ENCODE measurements around the gene SLC38A2. TPM values are rescaled to one million over a fixed set of nuclear protein-coding genes. Genes with fewer than 3 reads are reported as not detected.

Gene SLC38A2
- total RNA-seq, 1 experiment from 2014 or later: 341 TPM

DNA sequence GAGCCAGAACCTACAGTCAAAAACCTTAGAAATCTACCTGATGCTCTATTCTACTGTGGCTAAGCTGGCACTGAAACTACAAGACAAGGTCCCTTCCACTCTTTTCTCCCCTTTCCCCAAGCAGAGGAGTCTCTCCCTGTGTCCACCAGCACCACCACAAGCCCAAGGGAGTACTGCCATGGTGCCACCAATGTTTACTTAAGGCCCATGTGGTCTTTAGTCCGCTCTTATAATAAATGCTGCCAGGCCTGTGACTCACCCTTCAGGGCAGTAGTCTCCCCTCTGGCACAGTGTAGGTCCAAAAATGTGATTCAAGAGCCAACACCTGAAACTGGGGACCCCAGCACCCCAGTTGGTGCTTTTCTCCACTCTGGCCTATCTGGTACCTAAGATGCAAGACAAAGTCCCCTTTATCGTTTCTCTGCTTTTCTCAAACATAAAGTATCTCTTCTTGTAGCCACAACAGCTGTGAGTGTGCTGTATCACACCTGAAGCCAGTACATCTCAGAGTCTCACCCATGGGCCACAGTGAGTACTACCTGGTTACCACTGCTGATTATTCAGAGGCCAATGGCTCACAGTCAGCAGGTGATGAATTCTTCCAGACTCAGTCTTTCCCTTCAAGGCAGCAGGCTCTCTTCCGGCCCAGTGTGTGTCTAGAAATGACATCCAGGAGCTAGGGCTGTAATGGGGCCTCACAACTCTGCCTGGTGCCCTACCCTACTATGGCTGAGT is 29.3 kb downstream of the SLC38A2 start:
- no peaks in the 10 kb centered on the region for H3K9me3 ChIP-seq (ENCODE audit: control insufficient read depth, insufficient read depth, low read depth, low read length)
- no peaks in the 10 kb centered on the region for H3K36me3 ChIP-seq (ENCODE audit: control insufficient read depth, insufficient read depth, low read length)
- DNase-seq (ENCODE audit: low read depth, low spot score): no peak
- no peak overlapping the region for H3K4me3 ChIP-seq (ENCODE audit: low read depth in 2 of 2, low read length in 2 of 2)
- ChIA-PET POLR2A (no interaction called here), CTCF (interaction anchor here (0.6 to 0.8 kb wide), 2 partner anchors 15 to 184 kb away, joined by 4 read pairs; no protein-coding TSS in a partner anchor)
- peaks cover 2% of the 10 kb centered on the region; the same call in 1 of the 2 replicates for H3K4me1 ChIP-seq (ENCODE audit: control insufficient read depth, insufficient read depth, low read length)
- peak; percentile 45; the same call in 1 of the 2 replicates for ATAC-seq
- in situ Hi-C loops (cut with HindIII; ENCODE audit: low pct_unique_long_range_greater_than_20kb, low sequenced_read_pairs): no loop called here
- no peaks in the 10 kb centered on the region for H3K27me3 ChIP-seq (ENCODE audit: control insufficient read depth, insufficient read depth, low read length)
- H3K27ac ChIP-seq (ENCODE audit: low read length): peak overlapping the region; percentile 30
- intact Hi-C loops (cut with micrococcal nuclease; ENCODE audit: unreplicated experiment): loop anchor here (10.0 kb wide), 1 partner anchor 592 kb away; no protein-coding TSS in a partner anchor
- TF ChIP-seq, protein P1, sequence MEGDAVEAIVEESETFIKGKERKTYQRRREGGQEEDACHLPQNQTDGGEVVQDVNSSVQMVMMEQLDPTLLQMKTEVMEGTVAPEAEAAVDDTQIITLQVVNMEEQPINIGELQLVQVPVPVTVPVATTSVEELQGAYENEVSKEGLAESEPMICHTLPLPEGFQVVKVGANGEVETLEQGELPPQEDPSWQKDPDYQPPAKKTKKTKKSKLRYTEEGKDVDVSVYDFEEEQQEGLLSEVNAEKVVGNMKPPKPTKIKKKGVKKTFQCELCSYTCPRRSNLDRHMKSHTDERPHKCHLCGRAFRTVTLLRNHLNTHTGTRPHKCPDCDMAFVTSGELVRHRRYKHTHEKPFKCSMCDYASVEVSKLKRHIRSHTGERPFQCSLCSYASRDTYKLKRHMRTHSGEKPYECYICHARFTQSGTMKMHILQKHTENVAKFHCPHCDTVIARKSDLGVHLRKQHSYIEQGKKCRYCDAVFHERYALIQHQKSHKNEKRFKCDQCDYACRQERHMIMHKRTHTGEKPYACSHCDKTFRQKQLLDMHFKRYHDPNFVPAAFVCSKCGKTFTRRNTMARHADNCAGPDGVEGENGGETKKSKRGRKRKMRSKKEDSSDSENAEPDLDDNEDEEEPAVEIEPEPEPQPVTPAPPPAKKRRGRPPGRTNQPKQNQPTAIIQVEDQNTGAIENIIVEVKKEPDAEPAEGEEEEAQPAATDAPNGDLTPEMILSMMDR (IDR thresholded peaks at IDR 0.05): no peak
- TF ChIP-seq POLR2AphosphoS5 (IDR thresholded peaks at IDR 0.05; ENCODE audit: low read depth, low read length): no peak
- no peak for TF ChIP-seq SIN3A (IDR thresholded peaks at IDR 0.05; ENCODE audit: borderline replicate concordance, insufficient read depth, low read depth, low read length)
- TF ChIP-seq, protein P2, sequence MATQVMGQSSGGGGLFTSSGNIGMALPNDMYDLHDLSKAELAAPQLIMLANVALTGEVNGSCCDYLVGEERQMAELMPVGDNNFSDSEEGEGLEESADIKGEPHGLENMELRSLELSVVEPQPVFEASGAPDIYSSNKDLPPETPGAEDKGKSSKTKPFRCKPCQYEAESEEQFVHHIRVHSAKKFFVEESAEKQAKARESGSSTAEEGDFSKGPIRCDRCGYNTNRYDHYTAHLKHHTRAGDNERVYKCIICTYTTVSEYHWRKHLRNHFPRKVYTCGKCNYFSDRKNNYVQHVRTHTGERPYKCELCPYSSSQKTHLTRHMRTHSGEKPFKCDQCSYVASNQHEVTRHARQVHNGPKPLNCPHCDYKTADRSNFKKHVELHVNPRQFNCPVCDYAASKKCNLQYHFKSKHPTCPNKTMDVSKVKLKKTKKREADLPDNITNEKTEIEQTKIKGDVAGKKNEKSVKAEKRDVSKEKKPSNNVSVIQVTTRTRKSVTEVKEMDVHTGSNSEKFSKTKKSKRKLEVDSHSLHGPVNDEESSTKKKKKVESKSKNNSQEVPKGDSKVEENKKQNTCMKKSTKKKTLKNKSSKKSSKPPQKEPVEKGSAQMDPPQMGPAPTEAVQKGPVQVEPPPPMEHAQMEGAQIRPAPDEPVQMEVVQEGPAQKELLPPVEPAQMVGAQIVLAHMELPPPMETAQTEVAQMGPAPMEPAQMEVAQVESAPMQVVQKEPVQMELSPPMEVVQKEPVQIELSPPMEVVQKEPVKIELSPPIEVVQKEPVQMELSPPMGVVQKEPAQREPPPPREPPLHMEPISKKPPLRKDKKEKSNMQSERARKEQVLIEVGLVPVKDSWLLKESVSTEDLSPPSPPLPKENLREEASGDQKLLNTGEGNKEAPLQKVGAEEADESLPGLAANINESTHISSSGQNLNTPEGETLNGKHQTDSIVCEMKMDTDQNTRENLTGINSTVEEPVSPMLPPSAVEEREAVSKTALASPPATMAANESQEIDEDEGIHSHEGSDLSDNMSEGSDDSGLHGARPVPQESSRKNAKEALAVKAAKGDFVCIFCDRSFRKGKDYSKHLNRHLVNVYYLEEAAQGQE (IDR thresholded peaks at IDR 0.05; ENCODE audit: insufficient read depth in 1 of 2, low read depth in 2 of 2, low read length in 1 of 2): no peak
- no peak for TF ChIP-seq TCF7L2 (IDR thresholded peaks at IDR 0.05; ENCODE audit: low read depth, low read length)
- BruUV-seq (replicated peaks): no TSS peak

DNA sequence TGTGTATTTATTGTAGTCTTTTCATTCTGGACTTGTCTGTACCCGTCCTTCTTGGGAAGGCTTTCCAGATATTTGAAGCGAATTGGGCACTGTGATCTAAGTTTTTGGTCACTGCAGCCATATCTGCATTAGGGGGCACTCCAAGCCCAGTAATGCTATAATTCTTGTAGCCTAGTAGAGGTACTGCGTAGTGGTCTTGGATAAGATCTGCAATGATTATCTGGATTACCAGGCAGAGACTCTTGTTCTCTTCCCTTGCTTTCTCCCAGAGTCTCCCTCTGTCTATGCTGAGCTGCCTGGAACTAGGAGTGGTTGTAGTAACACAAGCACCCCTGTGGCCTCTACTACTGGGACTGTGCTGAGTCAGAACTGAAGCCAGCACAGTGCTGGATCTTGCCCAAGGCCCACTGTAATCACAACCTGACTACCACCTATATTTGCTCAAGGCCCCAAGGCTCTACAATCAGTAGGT is 30.0 kb downstream of the SLC38A2 start:
- H3K4me3 ChIP-seq (ENCODE audit: low read depth in 2 of 2, low read length in 2 of 2): no peak overlapping the region
- ATAC-seq: peak; percentile 90
- no peak for DNase-seq (ENCODE audit: low read depth, low spot score)
- POLR2A ChIA-PET: no interaction called here
- no peaks in the 10 kb centered on the region for H3K9me3 ChIP-seq (ENCODE audit: control insufficient read depth, insufficient read depth, low read depth, low read length)
- in situ Hi-C loops (cut with HindIII; ENCODE audit: low pct_unique_long_range_greater_than_20kb, low sequenced_read_pairs): no loop called here
- TF ChIP-seq TCF7L2 (IDR thresholded peaks at IDR 0.05; ENCODE audit: low read depth, low read length) (no peak), SIN3A (IDR thresholded peaks at IDR 0.05; ENCODE audit: borderline replicate concordance, insufficient read depth, low read depth, low read length) (no peak)
- TF ChIP-seq, protein P1 (IDR thresholded peaks at IDR 0.05): peak; percentile 72
- peaks cover 2% of the 10 kb centered on the region; the same call in 1 of the 2 replicates for H3K4me1 ChIP-seq (ENCODE audit: control insufficient read depth, insufficient read depth, low read length)
- intact Hi-C loops (cut with micrococcal nuclease; ENCODE audit: unreplicated experiment): loop anchor here (10.0 kb wide), 1 partner anchor 592 kb away; no protein-coding TSS in a partner anchor
- CTCF ChIA-PET: interaction anchor here (0.6 kb wide), 1 partner anchor 183 kb away, joined by 4 read pairs; no protein-coding TSS in a partner anchor
- BruUV-seq (replicated peaks): no TSS peak
- H3K36me3 ChIP-seq (ENCODE audit: control insufficient read depth, insufficient read depth, low read length): no peaks in the 10 kb centered on the region
- H3K27me3 ChIP-seq (ENCODE audit: control insufficient read depth, insufficient read depth, low read length): no peaks in the 10 kb centered on the region
- H3K27ac ChIP-seq (ENCODE audit: low read length): peak overlapping the region; percentile 30; the same call in 1 of the 2 replicates
